Neural progenitor cell (in vitro differentiated cells): Measurements from ENCODE around the gene GNG7.
A peak's percentile ranks its signal among the peaks of the same experiment; 100 is the strongest.

Source experiments
- CTCF ChIP-seq: fragments of 200-600 bp; sonication (generic); IDR thresholded peaks from 2 replicates; pipeline ENCODE4 v1.5.1; 2017; ENCODE audit warnings: antibody characterized with exemption, mild to moderate bottlenecking
- EZH2 ChIP-seq: fragments of 200-600 bp; sonication (generic); IDR thresholded peaks from 2 replicates; pipeline ENCODE4 v1.6.1; 2017; ENCODE audit warnings: antibody characterized with exemption, mild to moderate bottlenecking, moderate library complexity
- EZH2phosphoT487 ChIP-seq: fragments of 200-600 bp; sonication (generic); IDR thresholded peaks from 2 replicates; pipeline ENCODE4 v1.6.1; 2017; ENCODE audit warnings: antibody characterized with exemption

- peak; percentile 22 for TF ChIP-seq CTCF
- TF ChIP-seq EZH2, result no peak
- TF ChIP-seq EZH2phosphoT487, result no peak
These were observed 21.7 kb upstream of the GNG7 start for GRCh38 chr19:2724148-2724557.
